ENCODE measurements around the gene TTC28.
A peak's percentile ranks its signal among the peaks of the same experiment; 100 is the strongest.
"Not testable (repeated sequence)": the region's sequence is repeated elsewhere in the genome, so short reads cannot be mapped to it uniquely, and the experiment has no call there.

Gene TTC28

GRCh38 chr22:28553108-28553866, 126.4 kb downstream of the TTC28 start:
- not testable (repeated sequence) for DNase-seq

- DNase-seq, result peak; percentile 0
Measured at GRCh38 chr22:28548406-28548805, 131.2 kb downstream of the TTC28 start.

GRCh38 chr22:28547132-28547842, 132.4 kb downstream of the TTC28 start:
- no peak for DNase-seq

GRCh38 chr22:28544431-28544868, 135.2 kb downstream of the TTC28 start:
- no peak for DNase-seq

- no peak for DNase-seq
Measured at GRCh38 chr22:28542980-28543621, 136.5 kb downstream of the TTC28 start.

- no peak for DNase-seq
Measured at GRCh38 chr22:28541137-28541536, 138.5 kb downstream of the TTC28 start.

GRCh38 chr22:28538922-28539321, 140.7 kb downstream of the TTC28 start:
- DNase-seq, result no peak

GRCh38 chr22:28530565-28530964, 149.1 kb downstream of the TTC28 start:
- DNase-seq, result not testable (repeated sequence)

GRCh38 chr22:28529144-28529543, 150.5 kb downstream of the TTC28 start:
- DNase-seq, result not testable (repeated sequence)

GRCh38 chr22:28521451-28521850, 158.2 kb downstream of the TTC28 start:
- no peak for DNase-seq

- no peak for DNase-seq
Measured at GRCh38 chr22:28514321-28514821, 165.3 kb downstream of the TTC28 start.

- not testable (repeated sequence) for DNase-seq
Measured at GRCh38 chr22:28512387-28512786, 167.3 kb downstream of the TTC28 start.

GRCh38 chr22:28507896-28508295, 171.7 kb downstream of the TTC28 start:
- DNase-seq, result no peak

GRCh38 chr22:28506150-28506535, 173.5 kb downstream of the TTC28 start:
- no peak for DNase-seq

- DNase-seq, result no peak
Measured at GRCh38 chr22:28505416-28506149, 174.1 kb downstream of the TTC28 start.

- no peak for DNase-seq
Measured at GRCh38 chr22:28500006-28500405, 179.6 kb downstream of the TTC28 start.

GRCh38 chr22:28498044-28498443, 181.6 kb downstream of the TTC28 start:
- DNase-seq, result no peak

- DNase-seq, result no peak
Measured at GRCh38 chr22:28497188-28497587, 182.5 kb downstream of the TTC28 start.

GRCh38 chr22:28491289-28491688, 188.4 kb downstream of the TTC28 start:
- DNase-seq, result not testable (repeated sequence)

- DNase-seq, result no peak
Measured at GRCh38 chr22:28488825-28489224, 190.8 kb downstream of the TTC28 start.

GRCh38 chr22:28484662-28485061, 195.0 kb downstream of the TTC28 start:
- no peak for DNase-seq

- no peak for DNase-seq
Measured at GRCh38 chr22:28481725-28482124, 197.9 kb downstream of the TTC28 start.

Measured in NCI-H1105 (cell line).